ENCODE measurements around the gene ZGPAT. TPM values are rescaled to one million over a fixed set of nuclear protein-coding genes. Genes with fewer than 3 reads are reported as not detected.

ZGPAT gene
- total and polyA plus RNA-seq, 2 of the 13 experiments (the other 11 are each of a cell fraction or from before 2014, with no cell fraction given) = 23.0 to 41.9 TPM

- TF ChIP-seq ZMYM3 (CRISPR knock-in tag; IDR thresholded peaks at IDR 0.05) = 0 out of 2 replicates have a peak, but pooled peaks have one; percentile 10
- no peak for TF ChIP-seq HOMEZ (CRISPR knock-in tag; IDR thresholded peaks at IDR 0.05; ENCODE audit: low read depth)
- no peak for TF ChIP-seq ZNF329 (CRISPR knock-in tag; IDR thresholded peaks at IDR 0.05; ENCODE audit: low read depth)
- TF ChIP-seq THAP7 (CRISPR knock-in tag; IDR thresholded peaks at IDR 0.05) = no peak
- peak; percentile 64 for TF ChIP-seq SRSF1 (optimal IDR thresholded peaks at IDR 0.05; ENCODE audit: low read depth, low read length)
- no peak for TF ChIP-seq CBFB (CRISPR knock-in tag; IDR thresholded peaks at IDR 0.05)
- TF ChIP-seq ZNF138 (CRISPR knock-in tag; IDR thresholded peaks at IDR 0.05; ENCODE audit: low read depth) = no peak
- TF ChIP-seq NFE2L1 (CRISPR knock-in tag; IDR thresholded peaks at IDR 0.05; ENCODE audit: borderline replicate concordance) = 0 out of 2 replicates have a peak, but pooled peaks have one; percentile 5
- TF ChIP-seq ZBTB34 (CRISPR knock-in tag; IDR thresholded peaks at IDR 0.05) = 0 out of 2 replicates have a peak, but pooled peaks have one; percentile 17
- no peak for TF ChIP-seq ZXDC (CRISPR knock-in tag; IDR thresholded peaks at IDR 0.05)
- no peak for TF ChIP-seq SNAPC4 (CRISPR knock-in tag; IDR thresholded peaks at IDR 0.05)
- TF ChIP-seq ERF (CRISPR knock-in tag; IDR thresholded peaks at IDR 0.05) = no peak
- TF ChIP-seq CENPBD1 (CRISPR knock-in tag; IDR thresholded peaks at IDR 0.05; ENCODE audit: borderline replicate concordance, low read depth) = no peak
- TF ChIP-seq ATAD3A (CRISPR knock-in tag; IDR thresholded peaks at IDR 0.05) = 0 out of 2 replicates have a peak, but pooled peaks have one; percentile 43
- no peak for TF ChIP-seq ZNF441 (CRISPR knock-in tag; IDR thresholded peaks at IDR 0.05; ENCODE audit: borderline replicate concordance)
- no peak for TF ChIP-seq ZNF567 (CRISPR knock-in tag; IDR thresholded peaks at IDR 0.05; ENCODE audit: borderline replicate concordance)
Observed at GRCh38 chr20:63734946-63735858, 27.4 kb downstream of the ZGPAT start (continued).
